AG04449 (cell line): ENCODE measurements around the gene SPIRE1.

Source experiments
- CTCF ChIA-PET: fragments of 350-600 bp; formaldehyde crosslinking; extraction: SDS; loops from one replicate; lab custom pipeline; 2021; ENCODE audit warnings: antibody characterized with exemption; lab: Yijun Ruan, JAX
- POLR2A ChIA-PET: fragments of 400-600, 350-600 bp; formaldehyde crosslinking; extraction: SDS; loops from one replicate; lab custom pipeline; 2020; ENCODE audit warnings: antibody characterized with exemption, inconsistent platforms; lab: Yijun Ruan, JAX
- DNase-seq: peaks from one replicate; pipeline ENCODE4 v3.0.0-alpha.2; 2010; ENCODE audit warnings: low read depth, low spot score
- H3K4me3 ChIP-seq: 2 replicates; pipeline ENCODE4 v1.5.1; 2011; ENCODE audit warnings: low read depth, mild to moderate bottlenecking, control low read depth, low read length
- TF ChIP-seq, protein P1 (sequence below): IDR thresholded peaks from one replicate; pipeline ENCODE4 v1.5.1; 2011; ENCODE audit warnings: mild to moderate bottlenecking, moderate library complexity, low read length, control low read depth, inconsistent platforms; ENCODE audit not compliant: insufficient read depth; ENCODE audit errors: missing control alignments

The SPIRE1 gene

DNA sequence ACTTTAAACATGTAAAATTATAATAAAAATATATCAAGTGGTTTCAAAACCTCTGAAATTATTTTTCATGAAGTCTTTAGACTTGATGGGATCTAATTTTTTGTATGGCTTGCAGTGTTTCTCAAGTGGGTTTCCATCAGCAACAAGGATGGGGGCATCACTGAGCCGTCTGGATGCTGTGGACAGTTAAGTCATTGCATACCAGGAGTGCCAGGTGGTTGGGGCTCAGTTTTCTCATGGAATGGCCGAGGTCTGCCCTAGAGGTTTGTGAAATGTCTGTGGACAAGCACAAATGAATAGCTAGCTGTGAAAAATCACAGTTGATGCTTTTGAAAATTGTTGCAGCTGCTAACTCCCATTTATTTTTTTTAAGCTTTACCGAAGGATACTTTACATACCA, 248.4 kb downstream of the SPIRE1 start:
- ChIA-PET POLR2A (no interaction called here), CTCF (interaction anchor here (0.6 to 1.3 kb wide), 4 partner anchors 14 to 20 kb away, joined by 3 read pairs; no protein-coding TSS in a partner anchor)
- DNase-seq, result no peak
- H3K4me3 ChIP-seq, result no peak overlapping the region
- TF ChIP-seq, protein P1, sequence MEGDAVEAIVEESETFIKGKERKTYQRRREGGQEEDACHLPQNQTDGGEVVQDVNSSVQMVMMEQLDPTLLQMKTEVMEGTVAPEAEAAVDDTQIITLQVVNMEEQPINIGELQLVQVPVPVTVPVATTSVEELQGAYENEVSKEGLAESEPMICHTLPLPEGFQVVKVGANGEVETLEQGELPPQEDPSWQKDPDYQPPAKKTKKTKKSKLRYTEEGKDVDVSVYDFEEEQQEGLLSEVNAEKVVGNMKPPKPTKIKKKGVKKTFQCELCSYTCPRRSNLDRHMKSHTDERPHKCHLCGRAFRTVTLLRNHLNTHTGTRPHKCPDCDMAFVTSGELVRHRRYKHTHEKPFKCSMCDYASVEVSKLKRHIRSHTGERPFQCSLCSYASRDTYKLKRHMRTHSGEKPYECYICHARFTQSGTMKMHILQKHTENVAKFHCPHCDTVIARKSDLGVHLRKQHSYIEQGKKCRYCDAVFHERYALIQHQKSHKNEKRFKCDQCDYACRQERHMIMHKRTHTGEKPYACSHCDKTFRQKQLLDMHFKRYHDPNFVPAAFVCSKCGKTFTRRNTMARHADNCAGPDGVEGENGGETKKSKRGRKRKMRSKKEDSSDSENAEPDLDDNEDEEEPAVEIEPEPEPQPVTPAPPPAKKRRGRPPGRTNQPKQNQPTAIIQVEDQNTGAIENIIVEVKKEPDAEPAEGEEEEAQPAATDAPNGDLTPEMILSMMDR, result no peak

DNA sequence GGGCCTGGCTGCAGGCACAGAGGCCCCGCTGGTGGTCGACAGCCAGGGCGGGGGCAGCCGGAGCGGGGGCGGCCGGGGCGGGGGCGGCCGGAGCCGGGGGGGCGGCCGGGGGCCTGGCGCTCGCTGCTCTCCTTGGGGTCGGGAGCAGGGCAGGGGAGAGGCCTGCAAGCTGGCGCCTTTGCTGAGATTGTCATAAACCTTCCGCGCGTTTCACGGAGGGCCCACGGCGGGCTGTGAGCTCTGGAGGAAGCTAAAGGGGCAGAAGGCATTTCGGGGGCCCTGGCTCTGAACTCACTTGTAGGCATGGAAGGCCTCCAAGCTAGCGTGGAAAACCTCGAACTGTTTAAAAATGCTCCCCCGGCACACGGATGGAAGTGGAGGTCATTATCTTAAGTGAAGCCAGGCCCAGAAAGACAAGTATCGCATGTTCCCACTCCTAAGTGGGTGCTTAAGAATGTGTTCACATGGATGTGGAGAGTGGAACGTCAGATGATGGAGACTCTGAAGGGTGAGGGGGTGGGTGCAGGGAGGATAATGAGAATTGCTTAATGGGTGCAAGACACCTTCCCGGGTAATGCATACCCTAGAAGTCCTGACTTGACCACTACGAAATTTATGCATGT, 249.5 kb downstream of the SPIRE1 start:
- peak overlapping the region; percentile 69 for H3K4me3 ChIP-seq
- TF ChIP-seq, protein P1, result no peak
- DNase-seq, result no peak
- ChIA-PET CTCF (interaction anchor here (0.6 to 4.6 kb wide), 3 partner anchors 15 to 252 kb away, joined by 3 to 43 read pairs (median 3); no protein-coding TSS in a partner anchor), POLR2A (interaction anchor here (0.8 to 1.3 kb wide), 5 partner anchors 7 to 250 kb away, joined by 3 to 8 read pairs (median 4); partner anchors contain the start of genes AFG3L2 and SPIRE1)

DNA sequence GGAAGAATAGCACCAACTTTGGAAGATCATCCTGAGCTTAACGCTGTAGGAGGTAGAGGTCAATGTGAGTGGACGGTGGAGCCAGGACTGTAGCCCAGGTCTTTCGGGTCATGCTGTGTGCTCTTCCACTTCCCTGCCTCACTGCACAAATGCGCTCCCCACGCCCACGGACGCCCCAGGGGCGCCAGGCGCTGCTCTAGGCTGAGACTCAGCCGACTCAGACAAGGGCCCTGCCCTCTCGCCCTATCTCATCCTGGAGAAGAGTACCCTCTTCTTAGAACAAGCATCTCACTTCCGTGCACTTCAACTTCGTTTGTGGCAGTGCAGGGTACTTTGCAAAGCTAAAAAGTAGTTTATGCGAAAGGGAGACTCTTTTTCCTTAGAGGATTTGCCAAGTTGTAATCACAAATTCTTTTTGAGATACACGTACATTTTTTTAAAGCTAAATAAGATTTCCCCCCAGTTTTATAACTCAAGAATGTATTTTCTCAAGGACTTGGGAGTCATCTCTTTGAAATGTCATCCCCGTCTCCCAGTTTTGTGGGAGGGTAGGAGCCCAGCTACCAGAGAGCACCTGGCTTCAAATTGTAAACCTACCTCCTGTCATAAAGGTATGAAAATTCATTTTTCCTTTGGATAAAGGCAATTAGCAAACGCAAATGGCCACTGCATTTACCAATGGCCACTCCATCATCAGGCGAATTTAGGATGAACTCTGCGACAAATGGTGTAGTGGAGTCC, 251.4 kb downstream of the SPIRE1 start:
- no peak for DNase-seq
- H3K4me3 ChIP-seq, result no peak overlapping the region
- POLR2A ChIA-PET, result no interaction called here
- CTCF ChIA-PET, result interaction anchor here (0.9 to 4.6 kb wide), 4 partner anchors 14 to 256 kb away, joined by 3 to 43 read pairs (median 4); no protein-coding TSS in a partner anchor
- TF ChIP-seq, protein P1, result no peak

DNA sequence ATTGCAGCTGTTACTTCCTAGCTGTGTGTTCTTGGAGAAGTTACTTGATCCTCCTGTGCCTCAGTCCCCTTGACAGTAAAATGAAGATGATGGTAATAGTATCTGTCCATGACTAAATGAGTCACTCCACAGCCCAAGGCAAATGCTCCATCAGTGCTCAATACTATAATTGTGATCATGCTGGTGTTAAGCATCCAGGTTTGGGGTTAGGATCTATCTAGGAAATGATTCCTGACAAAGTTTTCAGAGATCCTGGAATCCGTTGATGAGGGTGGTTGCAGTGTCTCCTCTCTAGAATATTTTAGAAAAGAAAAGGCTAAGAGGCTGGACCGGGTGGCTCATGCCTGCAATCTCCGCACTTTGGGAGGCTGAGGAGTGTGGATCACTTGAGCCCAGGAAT, 252.8 kb downstream of the SPIRE1 start:
- no peak for DNase-seq
- no peak overlapping the region for H3K4me3 ChIP-seq
- CTCF ChIA-PET, result interaction anchor here (4.6 kb wide), 1 partner anchor 12 kb away, joined by 43 read pairs; no protein-coding TSS in a partner anchor
- TF ChIP-seq, protein P1, result no peak
- POLR2A ChIA-PET, result interaction anchor here (0.7 kb wide), 1 partner anchor 28 kb away, joined by 3 read pairs; no protein-coding TSS in a partner anchor

DNA sequence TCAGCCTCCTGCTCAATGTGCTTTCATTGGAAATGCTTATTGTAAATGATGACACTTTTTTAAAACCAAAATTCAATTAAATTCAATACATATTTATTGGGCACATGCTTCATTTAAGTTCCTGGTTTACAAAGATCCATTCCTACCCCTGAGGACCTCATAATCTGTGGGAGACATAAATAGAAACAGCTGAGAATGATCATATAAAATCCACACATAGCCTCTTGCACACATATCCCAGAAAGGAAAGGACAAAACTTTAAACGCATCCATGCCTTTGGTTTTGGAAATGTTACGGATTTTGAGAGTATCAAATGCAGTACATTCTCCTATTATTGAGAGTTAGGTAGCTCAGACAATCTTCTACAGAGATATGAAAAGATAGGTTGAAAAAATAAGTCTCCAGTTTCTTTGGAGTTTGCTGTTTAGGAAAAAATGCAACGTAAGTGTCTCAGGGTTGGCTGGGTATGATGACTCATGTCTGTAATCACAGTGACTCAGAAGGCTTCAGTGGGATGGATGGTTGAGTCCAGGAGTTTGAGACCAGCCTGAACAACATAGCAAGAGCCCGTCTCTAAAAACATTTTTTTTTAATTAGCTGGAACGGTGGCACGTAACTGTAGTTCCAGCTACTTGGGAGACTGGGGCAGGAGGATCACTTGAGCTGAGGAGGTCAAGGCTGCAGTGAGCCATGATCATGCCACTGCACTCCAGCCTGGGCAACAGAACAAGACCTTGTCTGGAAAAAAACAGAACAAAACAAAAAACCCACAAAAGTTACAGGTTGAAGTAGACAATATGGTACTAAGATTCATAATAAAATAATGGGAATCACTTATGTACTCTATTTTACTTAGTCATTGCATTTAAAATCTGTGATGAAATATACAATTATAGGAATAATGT, 254.1 kb downstream of the SPIRE1 start:
- POLR2A ChIA-PET, result interaction anchor here (0.6 to 1.4 kb wide), 4 partner anchors 28 to 302 kb away, joined by 3 read pairs; no protein-coding TSS in a partner anchor
- TF ChIP-seq, protein P1, result no peak
- DNase-seq, result no peak
- peak overlapping the region; percentile 25; the same call in 1 of the 2 replicates for H3K4me3 ChIP-seq
- CTCF ChIA-PET, result interaction anchor here (0.6 to 4.9 kb wide), 7 partner anchors 9 to 257 kb away, joined by 3 to 48 read pairs (median 3); no protein-coding TSS in a partner anchor
